Tongue (tissue), 2 donors: ENCODE results near the gene MROH7. TPM values are rescaled to one million over a fixed set of nuclear protein-coding genes. Genes with fewer than 3 reads are reported as not detected.

Experiments
- DNase-seq: peaks from one replicate; pipeline ENCODE4 v3.0.0-alpha.2; 2015
- total RNA-seq: library from RNA; depleted of rRNA; stranded (reverse); fragments of >200 nt; gene quantifications from one replicate; pipeline ENCODE4 v1.2.3, GENCODE V29; 2014

The MROH7 gene
- total RNA-seq, 1 donor from 2014 or later, result 4.2 TPM

- DNase-seq, result no peak
These were observed 56.8 kb downstream of the MROH7 start for GRCh38 chr1:54698346-54698745.

- DNase-seq, result no peak
These were observed 58.4 kb downstream of the MROH7 start for GRCh38 chr1:54699936-54700525.

GRCh38 chr1:54701066-54701465, 59.5 kb downstream of the MROH7 start:
- no peak for DNase-seq

- no peak for DNase-seq
These were observed 60.4 kb downstream of the MROH7 start for GRCh38 chr1:54701996-54702395.

GRCh38 chr1:54703471-54703870, 61.9 kb downstream of the MROH7 start:
- DNase-seq, result no peak

GRCh38 chr1:54705153-54705552, 63.6 kb downstream of the MROH7 start:
- no peak for DNase-seq

GRCh38 chr1:54706419-54706818, 64.8 kb downstream of the MROH7 start:
- no peak for DNase-seq

- DNase-seq, result no peak
These were observed 66.8 kb downstream of the MROH7 start for GRCh38 chr1:54708385-54708784.

GRCh38 chr1:54709547-54710292, 68.1 kb downstream of the MROH7 start:
- no peak for DNase-seq

GRCh38 chr1:54710434-54710833, 68.8 kb downstream of the MROH7 start:
- no peak for DNase-seq

GRCh38 chr1:54710841-54711240, 69.3 kb downstream of the MROH7 start:
- DNase-seq, result no peak

GRCh38 chr1:54711536-54711935, 70.0 kb downstream of the MROH7 start:
- DNase-seq, result no peak

- no peak for DNase-seq
These were observed 73.4 kb downstream of the MROH7 start for GRCh38 chr1:54714881-54715492.

- peak; percentile 92 for DNase-seq
These were observed 74.1 kb downstream of the MROH7 start, which contains the start of gene TTC4 for GRCh38 chr1:54715493-54716298. Gene TTC4, plus strand, starts transcription at chr1:54715861. Its CDS starts 48 bp downstream, at chr1:54715909.

GRCh38 chr1:54716299-54717047, 74.9 kb downstream of the MROH7 start:
- no peak for DNase-seq

- DNase-seq, result no peak
These were observed 80.1 kb downstream of the MROH7 start for GRCh38 chr1:54721719-54722118.

GRCh38 chr1:54723985-54724384, 82.4 kb downstream of the MROH7 start:
- DNase-seq, result no peak

GRCh38 chr1:54724771-54725170, 83.2 kb downstream of the MROH7 start:
- DNase-seq, result no peak

- DNase-seq, result no peak
These were observed 86.4 kb downstream of the MROH7 start for GRCh38 chr1:54728027-54728426.

GRCh38 chr1:54736685-54737084, 95.1 kb downstream of the MROH7 start:
- DNase-seq, result no peak

GRCh38 chr1:54738244-54738643, 96.7 kb downstream of the MROH7 start:
- DNase-seq, result no peak

GRCh38 chr1:54741531-54741930, 99.9 kb downstream of the MROH7 start:
- DNase-seq, result no peak
